Keratinocyte (primary cell): ENCODE results near the gene DNAJB8. TPM values are rescaled to one million over a fixed set of nuclear protein-coding genes. Genes with fewer than 3 reads are reported as not detected.

Source experiments
- DNase-seq: peaks from one replicate; pipeline ENCODE4 v3.0.0-alpha.2; 2011; ENCODE audit warnings: low read depth, missing footprints, low spot score
- FAIRE-seq: peaks from 2 replicates; lab custom pipeline; 2011; peaks lifted over from hg19 to GRCh38; lab: Jason Lieb, UNC
- H2AFZ ChIP-seq: 2 replicates; pipeline ENCODE4 v1.6.0; 2012; ENCODE audit warnings: low read length, control low read depth, inconsistent platforms; ENCODE audit not compliant: control insufficient read depth
- H3K27ac ChIP-seq: 2 replicates; pipeline ENCODE4 v1.5.1; 2011; ENCODE audit warnings: low read length; ENCODE audit not compliant: control insufficient read depth, insufficient read depth
- H3K27me3 ChIP-seq: 3 replicates; pipeline ENCODE4 v1.6.0; 2011; ENCODE audit warnings: low read length; ENCODE audit not compliant: control insufficient read depth, insufficient read depth; ENCODE audit errors: extremely low read depth
- H3K36me3 ChIP-seq, 2 experiments: 2 replicates in 1 of 2; 3 replicates in 1 of 2; pipeline ENCODE4 v1.5.1; 2011; ENCODE audit warnings: low read length in 2 of 2, mild to moderate bottlenecking in 1 of 2; ENCODE audit not compliant: control insufficient read depth in 2 of 2, insufficient read depth in 2 of 2; ENCODE audit errors: extremely low read depth in 1 of 2
- H3K4me1 ChIP-seq: 3 replicates; pipeline ENCODE4 v1.5.1; 2011; ENCODE audit warnings: low read length; ENCODE audit not compliant: control insufficient read depth, insufficient read depth; ENCODE audit errors: extremely low read depth
- H3K4me2 ChIP-seq: 3 replicates; pipeline ENCODE4 v1.6.0; 2011; ENCODE audit warnings: low read depth, low read length; ENCODE audit not compliant: control insufficient read depth, insufficient read depth; ENCODE audit errors: extremely low read depth
- H3K4me3 ChIP-seq, 3 experiments: fragments of 200-600 bp in 1 of 3; sonication (generic) in 1 of 3; 2 replicates in 2 of 3; 3 replicates in 1 of 3; pipeline ENCODE4 v1.5.1; 2011 to 2016; ENCODE audit warnings: low read length in 3 of 3, mild to moderate bottlenecking in 3 of 3, control low read depth in 2 of 3, inconsistent platforms in 1 of 3, low read depth in 1 of 3, mixed read lengths in 1 of 3, mixed run types in 1 of 3, moderate library complexity in 1 of 3; ENCODE audit not compliant: control insufficient read depth in 2 of 3, insufficient read depth in 2 of 3; ENCODE audit errors: extremely low read depth in 1 of 3
- H3K79me2 ChIP-seq: 2 replicates; pipeline ENCODE4 v1.6.0; 2012; ENCODE audit warnings: low read length; ENCODE audit not compliant: control insufficient read depth, insufficient read depth
- H3K9ac ChIP-seq: 3 replicates; pipeline ENCODE4 v1.6.0; 2011; ENCODE audit warnings: low read length; ENCODE audit not compliant: control insufficient read depth, insufficient read depth; ENCODE audit errors: extremely low read depth
- H3K9me1 ChIP-seq: 3 replicates; pipeline ENCODE4 v1.6.0; 2011; ENCODE audit warnings: low read length; ENCODE audit not compliant: control insufficient read depth, insufficient read depth; ENCODE audit errors: extremely low read depth
- H3K9me3 ChIP-seq: 2 replicates; pipeline ENCODE4 v1.5.1; 2012; ENCODE audit warnings: low read depth, low read length; ENCODE audit not compliant: control insufficient read depth
- H4K20me1 ChIP-seq: 3 replicates; pipeline ENCODE4 v1.6.0; 2011; ENCODE audit warnings: low read length; ENCODE audit not compliant: control insufficient read depth, insufficient read depth; ENCODE audit errors: extremely low read depth
- CTCF ChIP-seq, 3 experiments: IDR thresholded peaks in 1 of 3; conservative IDR thresholded peaks in 1 of 3; optimal IDR thresholded peaks in 1 of 3; 2 replicates in 2 of 3; 3 replicates in 1 of 3; pipeline versions ENCODE3 to v1.5.1; 2011; ENCODE audit warnings: low read length in 3 of 3, mild to moderate bottlenecking in 3 of 3, moderate library complexity in 2 of 3, control low read depth in 1 of 3, inconsistent platforms in 1 of 3; ENCODE audit not compliant: insufficient read depth in 2 of 3; ENCODE audit errors: extremely low read depth in 1 of 3
- EZH2 ChIP-seq: IDR thresholded peaks from one replicate; pipeline ENCODE4 v1.6.1; 2012; ENCODE audit warnings: inconsistent platforms, mild to moderate bottlenecking, low read length, moderate library complexity
- dilution Hi-C: fragments of 300-500 bp; cut with MboI; formaldehyde crosslinking; loops from one replicate; pipeline ENCODE4 v1.7.0; 2020; ENCODE audit warnings: low sequenced_read_pairs; ENCODE audit not compliant: extremely low pct_ligation_motif_present
- polyA plus RNA-seq, 5 experiments: library from polyadenylated mRNA; depleted of rRNA in 3 of 5; stranded (reverse) in 3 of 5; stranded (forward) in 1 of 5; unstranded in 1 of 5; fragments of >200 nt; gene quantifications; 1 replicate in 1 of 5; 2 replicates in 3 of 5; 3 replicates in 1 of 5; pipeline versions ENCODE4 v1.2.1 to v1.2.3, GENCODE V29; 2011 to 2012; ENCODE audit warnings: missing spikeins in 2 of 5, low read depth in 1 of 5, low replicate concordance in 1 of 5

The DNAJB8 gene
- polyA plus RNA-seq, 1 donor (not counting 4 experiments of a cell fraction or from before 2014, with no cell fraction given) = not detected

GRCh38 chr3:128499724-128500275 lies 33.1 kb upstream of the DNAJB8 start:
- dilution Hi-C loops = no loop called here
- no peak for TF ChIP-seq CTCF (optimal IDR thresholded peaks at IDR 0.05 in 1 of 3, IDR thresholded peaks at IDR 0.05 in 1 of 3, conservative IDR thresholded peaks at IDR 0.05 in 1 of 3; ENCODE audit: extremely low read depth in 1 of 3, insufficient read depth in 2 of 3, low read length in 3 of 3)
- TF ChIP-seq EZH2 = no peak
- no peak overlapping the region for H3K27ac ChIP-seq

GRCh38 chr3:128498901-128499530 lies 32.3 kb upstream of the DNAJB8 start:
- no peaks in the 10 kb centered on the region for H3K9me1 ChIP-seq
- H3K36me3 ChIP-seq = no peaks in the 10 kb centered on the region
- FAIRE-seq (no peak), DNase-seq (no peak)
- no peaks in the 10 kb centered on the region for H3K9me3 ChIP-seq
- H3K27ac ChIP-seq = no peak overlapping the region
- no peaks in the 10 kb centered on the region for H3K79me2 ChIP-seq
- dilution Hi-C loops = no loop called here
- no peaks in the 10 kb centered on the region for H3K4me1 ChIP-seq
- H3K4me2 ChIP-seq = no peak overlapping the region
- H4K20me1 ChIP-seq = peaks cover 2% of the 10 kb centered on the region
- no peak overlapping the region for H3K4me3 ChIP-seq
- peaks cover 57% of the 10 kb centered on the region for H3K27me3 ChIP-seq
- no peak overlapping the region for H2AFZ ChIP-seq
- TF ChIP-seq EZH2 = no peak
- TF ChIP-seq CTCF (optimal IDR thresholded peaks at IDR 0.05 in 1 of 3, IDR thresholded peaks at IDR 0.05 in 1 of 3, conservative IDR thresholded peaks at IDR 0.05 in 1 of 3; ENCODE audit: extremely low read depth in 1 of 3, insufficient read depth in 2 of 3, low read length in 3 of 3) = no peak
- H3K9ac ChIP-seq = no peak overlapping the region

More at GRCh38 chr3:128499724-128500275, 33.1 kb upstream of the DNAJB8 start:
- H3K9me3 ChIP-seq = no peaks in the 10 kb centered on the region
- no peak overlapping the region for H3K4me2 ChIP-seq
- H3K27me3 ChIP-seq = peaks cover 52% of the 10 kb centered on the region
- H4K20me1 ChIP-seq = peaks cover 2% of the 10 kb centered on the region
- no peaks in the 10 kb centered on the region for H3K4me1 ChIP-seq
- H3K9ac ChIP-seq = no peak overlapping the region
- no peak for FAIRE-seq
- no peak for DNase-seq
- H3K4me3 ChIP-seq = no peak overlapping the region
- H3K9me1 ChIP-seq = no peaks in the 10 kb centered on the region
- no peak overlapping the region for H2AFZ ChIP-seq
- no peaks in the 10 kb centered on the region for H3K36me3 ChIP-seq
- H3K79me2 ChIP-seq = no peaks in the 10 kb centered on the region
